GM12801 (cell line): Measurements from ENCODE around the gene TAF7L.

Experiments used
- CTCF ChIP-seq: IDR thresholded peaks from one replicate; pipeline ENCODE4 v1.5.1; 2011; ENCODE audit warnings: control low read depth; ENCODE audit not compliant: insufficient read length; ENCODE audit errors: extremely low read depth

The TAF7L gene

GRCh38 chrX:101290957-101291603, at the start of gene TAF7L:
TAF7L (minus strand) TSS chrX:101291334; CDS start chrX:101287543, 3,791 bp downstream.
- no peak for TF ChIP-seq CTCF

GRCh38 chrX:101337776-101338271, 46.7 kb upstream of the TAF7L start:
- TF ChIP-seq CTCF, result no peak

GRCh38 chrX:101303790-101304189, 12.7 kb upstream of the TAF7L start:
- no peak for TF ChIP-seq CTCF

- no peak for TF ChIP-seq CTCF
Observed at GRCh38 chrX:101287402-101287801, 3.7 kb downstream of the TAF7L start.

GRCh38 chrX:101276238-101276637, 14.9 kb downstream of the TAF7L start:
- TF ChIP-seq CTCF, result no peak

- no peak for TF ChIP-seq CTCF
Observed at GRCh38 chrX:101274198-101274597, 16.9 kb downstream of the TAF7L start.

GRCh38 chrX:101265869-101266428, 25.2 kb downstream of the TAF7L start:
- TF ChIP-seq CTCF, result no peak
